Vagina (tissue), 2 donors: ENCODE measurements around the gene MS4A18.

Source experiments
- CTCF ChIP-seq, 3 experiments: fragments of 450-650 bp in 2 of 3; fragments of 200-600 bp in 1 of 3; sonication (generic) in 1 of 3; IDR thresholded peaks; one replicate each; pipeline ENCODE4 v1.5.1; 2017 to 2019; ENCODE audit warnings: antibody characterized with exemption in 3 of 3, mild to moderate bottlenecking in 2 of 3, moderate library complexity in 2 of 3
- POLR2A ChIP-seq, 2 donors: fragments of 450-650 bp; IDR thresholded peaks; one replicate each; pipeline ENCODE4 v1.6.1; 2017; ENCODE audit warnings: antibody characterized with exemption in 2 of 2, mild to moderate bottlenecking in 2 of 2, moderate library complexity in 2 of 2

- TF ChIP-seq CTCF (IDR thresholded peaks at IDR 0.05) (no peak), POLR2A (IDR thresholded peaks at IDR 0.05) (no peak)
Observed at GRCh38 chr11:60791153-60791933, 66.8 kb downstream of the MS4A18 start.
